ENCODE results near the gene UBXN1.

UBXN1 gene

GRCh38 chr11:62627713-62628112, 51.2 kb downstream of the UBXN1 start:
- no peak for DNase-seq
